Measurements from ENCODE around the gene ZNF76.

ZNF76 gene

GRCh38 chr6:35218456-35218855 lies 41.1 kb upstream of the ZNF76 start:
- peaks cover 0 to 4% of the 10 kb centered on the region in 2 donors for H3K4me1 ChIP-seq (ENCODE audit: control insufficient read depth in 1 of 2, insufficient read depth in 2 of 2, low read length in 2 of 2)
- peaks cover 58 to 61% of the 10 kb centered on the region in 2 donors for H3K27me3 ChIP-seq (ENCODE audit: control insufficient read depth in 1 of 2, insufficient read depth in 2 of 2, low read length in 2 of 2)
- no peak overlapping the region for H3K27ac ChIP-seq (ENCODE audit: low read depth, low read length)
- no peak overlapping the region for H3K9ac ChIP-seq (ENCODE audit: low read depth in 1 of 2, low read length in 2 of 2)
- H3K36me3 ChIP-seq (ENCODE audit: control insufficient read depth in 1 of 2, insufficient read depth in 2 of 2, low read length in 2 of 2): no peaks in the 10 kb centered on the region
- no peaks in the 10 kb centered on the region for H3K9me3 ChIP-seq (ENCODE audit: control insufficient read depth in 1 of 2, low read length in 2 of 2)
- no peak overlapping the region for H3K4me3 ChIP-seq (ENCODE audit: low read depth in 1 of 2, low read length in 2 of 2)

- Histone ChIP-seq H3K4me3 (ENCODE audit: low read depth in 1 of 2, low read length in 2 of 2) (no peak overlapping the region), H3K9ac (ENCODE audit: low read depth in 1 of 2, low read length in 2 of 2) (no peak overlapping the region), H3K4me1 (ENCODE audit: control insufficient read depth in 1 of 2, insufficient read depth in 2 of 2, low read length in 2 of 2) (no peaks in the 10 kb centered on the region), H3K9me3 (ENCODE audit: control insufficient read depth in 1 of 2, low read length in 2 of 2) (no peaks in the 10 kb centered on the region), H3K27me3 (ENCODE audit: control insufficient read depth in 1 of 2, insufficient read depth in 2 of 2, low read length in 2 of 2) (peaks cover 48 to 55% of the 10 kb centered on the region in 2 donors), H3K36me3 (ENCODE audit: control insufficient read depth in 1 of 2, insufficient read depth in 2 of 2, low read length in 2 of 2) (no peaks in the 10 kb centered on the region), H3K27ac (ENCODE audit: low read depth, low read length) (no peak overlapping the region)
These were observed 39.7 kb upstream of the ZNF76 start for GRCh38 chr6:35219683-35220326.

GRCh38 chr6:35220711-35221110 lies 38.8 kb upstream of the ZNF76 start:
- H3K9me3 ChIP-seq (ENCODE audit: control insufficient read depth in 1 of 2, low read length in 2 of 2): no peaks in the 10 kb centered on the region
- H3K27me3 ChIP-seq (ENCODE audit: control insufficient read depth in 1 of 2, insufficient read depth in 2 of 2, low read length in 2 of 2): peaks cover 41 to 46% of the 10 kb centered on the region in 2 donors
- H3K27ac ChIP-seq (ENCODE audit: low read depth, low read length): no peak overlapping the region
- H3K4me3 ChIP-seq (ENCODE audit: low read depth in 1 of 2, low read length in 2 of 2): no peak overlapping the region
- H3K9ac ChIP-seq (ENCODE audit: low read depth in 1 of 2, low read length in 2 of 2): no peak overlapping the region
- no peaks in the 10 kb centered on the region for H3K36me3 ChIP-seq (ENCODE audit: control insufficient read depth in 1 of 2, insufficient read depth in 2 of 2, low read length in 2 of 2)
- H3K4me1 ChIP-seq (ENCODE audit: control insufficient read depth in 1 of 2, insufficient read depth in 2 of 2, low read length in 2 of 2): no peaks in the 10 kb centered on the region

- Histone ChIP-seq H3K9me3 (ENCODE audit: control insufficient read depth in 1 of 2, low read length in 2 of 2) (no peaks in the 10 kb centered on the region), H3K27ac (ENCODE audit: low read depth, low read length) (no peak overlapping the region), H3K27me3 (ENCODE audit: control insufficient read depth in 1 of 2, insufficient read depth in 2 of 2, low read length in 2 of 2) (peaks cover 17 to 23% of the 10 kb centered on the region in 2 donors), H3K4me3 (ENCODE audit: low read depth in 1 of 2, low read length in 2 of 2) (no peak overlapping the region), H3K4me1 (ENCODE audit: control insufficient read depth in 1 of 2, insufficient read depth in 2 of 2, low read length in 2 of 2) (no peaks in the 10 kb centered on the region), H3K9ac (ENCODE audit: low read depth in 1 of 2, low read length in 2 of 2) (no peak overlapping the region), H3K36me3 (ENCODE audit: control insufficient read depth in 1 of 2, insufficient read depth in 2 of 2, low read length in 2 of 2) (no peaks in the 10 kb centered on the region)
These were observed 36.1 kb upstream of the ZNF76 start for GRCh38 chr6:35223396-35223795.

GRCh38 chr6:35224720-35225119 lies 34.8 kb upstream of the ZNF76 start:
- Histone ChIP-seq H3K4me3 (ENCODE audit: low read depth in 1 of 2, low read length in 2 of 2) (no peak overlapping the region), H3K9ac (ENCODE audit: low read depth in 1 of 2, low read length in 2 of 2) (no peak overlapping the region), H3K4me1 (ENCODE audit: control insufficient read depth in 1 of 2, insufficient read depth in 2 of 2, low read length in 2 of 2) (no peaks in the 10 kb centered on the region), H3K9me3 (ENCODE audit: control insufficient read depth in 1 of 2, low read length in 2 of 2) (no peaks in the 10 kb centered on the region), H3K27ac (ENCODE audit: low read depth, low read length) (no peak overlapping the region), H3K36me3 (ENCODE audit: control insufficient read depth in 1 of 2, insufficient read depth in 2 of 2, low read length in 2 of 2) (no peaks in the 10 kb centered on the region), H3K27me3 (ENCODE audit: control insufficient read depth in 1 of 2, insufficient read depth in 2 of 2, low read length in 2 of 2) (peaks cover 12 to 15% of the 10 kb centered on the region in 2 donors)

- peaks cover 0 to 3% of the 10 kb centered on the region in 2 donors for H3K4me1 ChIP-seq (ENCODE audit: control insufficient read depth in 1 of 2, insufficient read depth in 2 of 2, low read length in 2 of 2)
- no peaks in the 10 kb centered on the region for H3K9me3 ChIP-seq (ENCODE audit: control insufficient read depth in 1 of 2, low read length in 2 of 2)
- no peak overlapping the region for H3K27ac ChIP-seq (ENCODE audit: low read depth, low read length)
- no peaks in the 10 kb centered on the region for H3K36me3 ChIP-seq (ENCODE audit: control insufficient read depth in 1 of 2, insufficient read depth in 2 of 2, low read length in 2 of 2)
- H3K4me3 ChIP-seq (ENCODE audit: low read depth in 1 of 2, low read length in 2 of 2): no peak overlapping the region
- peaks cover 0 to under 1% of the 10 kb centered on the region in 2 donors for H3K27me3 ChIP-seq (ENCODE audit: control insufficient read depth in 1 of 2, insufficient read depth in 2 of 2, low read length in 2 of 2)
- no peak overlapping the region for H3K9ac ChIP-seq (ENCODE audit: low read depth in 1 of 2, low read length in 2 of 2)
These were observed 31.1 kb upstream of the ZNF76 start for GRCh38 chr6:35228481-35228880.

GRCh38 chr6:35229304-35229703 lies 30.2 kb upstream of the ZNF76 start:
- no peaks in the 10 kb centered on the region for H3K27me3 ChIP-seq (ENCODE audit: control insufficient read depth in 1 of 2, insufficient read depth in 2 of 2, low read length in 2 of 2)
- H3K9me3 ChIP-seq (ENCODE audit: control insufficient read depth in 1 of 2, low read length in 2 of 2): no peaks in the 10 kb centered on the region
- H3K4me1 ChIP-seq (ENCODE audit: control insufficient read depth in 1 of 2, insufficient read depth in 2 of 2, low read length in 2 of 2): peaks cover 0 to 3% of the 10 kb centered on the region in 2 donors
- no peak overlapping the region for H3K4me3 ChIP-seq (ENCODE audit: low read depth in 1 of 2, low read length in 2 of 2)
- no peak overlapping the region for H3K9ac ChIP-seq (ENCODE audit: low read depth in 1 of 2, low read length in 2 of 2)
- no peaks in the 10 kb centered on the region for H3K36me3 ChIP-seq (ENCODE audit: control insufficient read depth in 1 of 2, insufficient read depth in 2 of 2, low read length in 2 of 2)
- no peak overlapping the region for H3K27ac ChIP-seq (ENCODE audit: low read depth, low read length)

GRCh38 chr6:35230498-35230897 lies 29.0 kb upstream of the ZNF76 start:
- Histone ChIP-seq H3K36me3 (ENCODE audit: control insufficient read depth in 1 of 2, insufficient read depth in 2 of 2, low read length in 2 of 2) (no peaks in the 10 kb centered on the region), H3K4me1 (ENCODE audit: control insufficient read depth in 1 of 2, insufficient read depth in 2 of 2, low read length in 2 of 2) (peaks cover 0 to 3% of the 10 kb centered on the region in 2 donors), H3K9me3 (ENCODE audit: control insufficient read depth in 1 of 2, low read length in 2 of 2) (no peaks in the 10 kb centered on the region), H3K9ac (ENCODE audit: low read depth in 1 of 2, low read length in 2 of 2) (no peak overlapping the region), H3K4me3 (ENCODE audit: low read depth in 1 of 2, low read length in 2 of 2) (no peak overlapping the region), H3K27ac (ENCODE audit: low read depth, low read length) (no peak overlapping the region), H3K27me3 (ENCODE audit: control insufficient read depth in 1 of 2, insufficient read depth in 2 of 2, low read length in 2 of 2) (no peaks in the 10 kb centered on the region)

- Histone ChIP-seq H3K4me3 (ENCODE audit: low read depth in 1 of 2, low read length in 2 of 2) (no peak overlapping the region), H3K27me3 (ENCODE audit: control insufficient read depth in 1 of 2, insufficient read depth in 2 of 2, low read length in 2 of 2) (no peaks in the 10 kb centered on the region), H3K27ac (ENCODE audit: low read depth, low read length) (no peak overlapping the region), H3K4me1 (ENCODE audit: control insufficient read depth in 1 of 2, insufficient read depth in 2 of 2, low read length in 2 of 2) (peaks cover 0 to 3% of the 10 kb centered on the region in 2 donors), H3K9me3 (ENCODE audit: control insufficient read depth in 1 of 2, low read length in 2 of 2) (no peaks in the 10 kb centered on the region), H3K36me3 (ENCODE audit: control insufficient read depth in 1 of 2, insufficient read depth in 2 of 2, low read length in 2 of 2) (no peaks in the 10 kb centered on the region), H3K9ac (ENCODE audit: low read depth in 1 of 2, low read length in 2 of 2) (no peak overlapping the region)
These were observed 28.6 kb upstream of the ZNF76 start for GRCh38 chr6:35230950-35231349.

- no peak overlapping the region for H3K4me3 ChIP-seq (ENCODE audit: low read depth in 1 of 2, low read length in 2 of 2)
- no peaks in the 10 kb centered on the region for H3K36me3 ChIP-seq (ENCODE audit: control insufficient read depth in 1 of 2, insufficient read depth in 2 of 2, low read length in 2 of 2)
- H3K27ac ChIP-seq (ENCODE audit: low read depth, low read length): no peak overlapping the region
These were observed 28.0 kb upstream of the ZNF76 start for GRCh38 chr6:35231563-35231962.

More at GRCh38 chr6:35231563-35231962, 28.0 kb upstream of the ZNF76 start:
- Histone ChIP-seq H3K9ac (ENCODE audit: low read depth in 1 of 2, low read length in 2 of 2) (no peak overlapping the region), H3K9me3 (ENCODE audit: control insufficient read depth in 1 of 2, low read length in 2 of 2) (no peaks in the 10 kb centered on the region), H3K4me1 (ENCODE audit: control insufficient read depth in 1 of 2, insufficient read depth in 2 of 2, low read length in 2 of 2) (peaks cover 0 to 3% of the 10 kb centered on the region in 2 donors), H3K27me3 (ENCODE audit: control insufficient read depth in 1 of 2, insufficient read depth in 2 of 2, low read length in 2 of 2) (no peaks in the 10 kb centered on the region)
